Measurements from ENCODE around the gene PPP1R18. TPM values are rescaled to one million over a fixed set of nuclear protein-coding genes. Genes with fewer than 3 reads are reported as not detected.

Gene PPP1R18
- total RNA-seq, 2 experiments from 2014 or later = 30.9 to 31.6 TPM

- H3K4me3 Mint-ChIP-seq = peak overlapping the region; percentile 93
- H3K4me1 Mint-ChIP-seq (ENCODE audit: low read depth) = peaks cover 23% of the 10 kb centered on the region
- DNase-seq = peak; percentile 33 to 86 (median 70)
- H3K27me3 Mint-ChIP-seq = no peaks in the 10 kb centered on the region
- H3K27ac Mint-ChIP-seq = peak overlapping the region; percentile 89
- H3K9me3 ChIP-seq (ENCODE audit: control insufficient read depth in 1 of 2, insufficient read depth in 1 of 2, low read length in 2 of 2) = no peaks in the 10 kb centered on the region
- TF ChIP-seq, protein P1, sequence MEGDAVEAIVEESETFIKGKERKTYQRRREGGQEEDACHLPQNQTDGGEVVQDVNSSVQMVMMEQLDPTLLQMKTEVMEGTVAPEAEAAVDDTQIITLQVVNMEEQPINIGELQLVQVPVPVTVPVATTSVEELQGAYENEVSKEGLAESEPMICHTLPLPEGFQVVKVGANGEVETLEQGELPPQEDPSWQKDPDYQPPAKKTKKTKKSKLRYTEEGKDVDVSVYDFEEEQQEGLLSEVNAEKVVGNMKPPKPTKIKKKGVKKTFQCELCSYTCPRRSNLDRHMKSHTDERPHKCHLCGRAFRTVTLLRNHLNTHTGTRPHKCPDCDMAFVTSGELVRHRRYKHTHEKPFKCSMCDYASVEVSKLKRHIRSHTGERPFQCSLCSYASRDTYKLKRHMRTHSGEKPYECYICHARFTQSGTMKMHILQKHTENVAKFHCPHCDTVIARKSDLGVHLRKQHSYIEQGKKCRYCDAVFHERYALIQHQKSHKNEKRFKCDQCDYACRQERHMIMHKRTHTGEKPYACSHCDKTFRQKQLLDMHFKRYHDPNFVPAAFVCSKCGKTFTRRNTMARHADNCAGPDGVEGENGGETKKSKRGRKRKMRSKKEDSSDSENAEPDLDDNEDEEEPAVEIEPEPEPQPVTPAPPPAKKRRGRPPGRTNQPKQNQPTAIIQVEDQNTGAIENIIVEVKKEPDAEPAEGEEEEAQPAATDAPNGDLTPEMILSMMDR (IDR thresholded peaks at IDR 0.05) = no peak
- ChIA-PET CTCF (interaction anchor here (0.6 to 1.5 kb wide), 5 partner anchors 21 to 83 kb away, joined by 3 to 8 read pairs (median 3); partner anchors contain the start of gene DHX16), POLR2A (interaction anchor here (0.6 to 1.7 kb wide), 8 partner anchors 25 to 106 kb away, joined by 3 to 10 read pairs (median 4); partner anchors contain the start of genes MRPS18B and PPP1R10)
- peak overlapping the region; percentile 85 for H3K4me3 ChIP-seq (ENCODE audit: low read length)
- peak overlapping the region; percentile 86 to 91 for H3K27ac ChIP-seq (ENCODE audit: low read depth in 1 of 2, low read length in 2 of 2)
- peaks cover 23% of the 10 kb centered on the region for H3K4me1 ChIP-seq (ENCODE audit: insufficient read depth, low read length)
- H3K36me3 ChIP-seq (ENCODE audit: insufficient read depth, low read length) = peaks cover 30% of the 10 kb centered on the region
- peaks cover 57% of the 10 kb centered on the region for H3K36me3 Mint-ChIP-seq (ENCODE audit: low read depth)
- no peaks in the 10 kb centered on the region for H3K9me3 Mint-ChIP-seq
- peak; percentile 65 for ATAC-seq (ENCODE audit: poor library complexity)
- intact Hi-C loops (cut with DNase I, micrococcal nuclease) = loop anchor here in 1 of 2 experiments (1.0 to 2.0 kb wide), 2 partner anchors 20 to 25 kb away; partner anchors contain the start of gene DHX16
- no peaks in the 10 kb centered on the region for H3K27me3 ChIP-seq (ENCODE audit: control insufficient read depth in 1 of 2, insufficient read depth in 2 of 2, low read length in 2 of 2)
Observed at GRCh38 chr6:30647242-30648116, 39.0 kb downstream of the PPP1R18 start.

DNA sequence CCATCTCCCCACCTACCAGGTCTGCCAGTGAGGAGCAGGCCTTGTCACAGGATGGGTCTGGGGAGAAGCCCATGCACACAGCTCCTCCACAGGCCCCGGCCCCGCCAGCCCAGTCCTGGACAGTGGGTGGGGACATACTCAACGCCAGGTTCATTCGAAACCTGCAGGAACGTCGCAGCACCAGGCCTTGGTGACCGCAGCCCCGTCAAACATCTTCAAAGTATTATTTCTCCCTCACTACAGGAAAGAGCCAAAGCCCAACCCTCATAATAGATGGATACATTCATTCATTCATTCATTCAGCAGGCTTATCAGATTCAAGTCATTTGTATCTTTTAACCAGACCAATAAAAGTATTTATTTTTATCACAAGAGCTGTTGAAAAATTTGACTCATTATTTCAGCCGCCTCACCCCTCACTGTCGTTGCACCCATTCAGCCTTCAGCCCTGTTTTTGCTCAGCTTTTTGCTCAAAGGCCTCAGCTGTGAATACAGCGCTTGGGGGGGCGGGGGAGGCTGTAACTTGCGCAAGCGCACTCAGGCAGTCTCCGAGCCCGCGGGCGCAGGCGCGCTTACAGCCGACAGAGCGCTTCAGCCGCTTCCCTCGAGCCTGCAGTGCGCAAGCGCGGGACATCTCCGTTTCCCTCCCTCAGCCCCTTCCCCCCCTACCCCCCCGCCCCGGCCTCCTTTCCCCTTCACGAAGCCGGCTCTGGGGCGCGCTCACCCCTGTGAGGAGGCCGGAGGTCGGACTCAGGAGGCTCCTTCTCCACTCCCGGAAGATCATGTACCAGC is 39.8 kb downstream of the PPP1R18 start, which contains the start of gene C6orf136:
TSS of gene C6orf136 (plus strand) at position 684 of the 792 bp plus-strand sequence. CDS start at position 783, 99 bp downstream.
- H3K27me3 ChIP-seq (ENCODE audit: control insufficient read depth in 1 of 2, insufficient read depth in 2 of 2, low read length in 2 of 2) = no peaks in the 10 kb centered on the region
- ATAC-seq (ENCODE audit: poor library complexity) (peak; percentile 79), DNase-seq (peak; percentile 84 to 99 (median 94))
- peaks cover 23% of the 10 kb centered on the region for H3K4me1 Mint-ChIP-seq (ENCODE audit: low read depth)
- H3K36me3 Mint-ChIP-seq (ENCODE audit: low read depth) = peaks cover 52% of the 10 kb centered on the region
- H3K36me3 ChIP-seq (ENCODE audit: insufficient read depth, low read length) = peaks cover 25% of the 10 kb centered on the region
- peaks cover 23% of the 10 kb centered on the region for H3K4me1 ChIP-seq (ENCODE audit: insufficient read depth, low read length)
- no peaks in the 10 kb centered on the region for H3K9me3 Mint-ChIP-seq
- TF ChIP-seq, protein P1 (IDR thresholded peaks at IDR 0.05) = no peak
- peak within 1 kb of the TSS; percentile 89 for H3K27ac Mint-ChIP-seq
- H3K4me3 Mint-ChIP-seq = peak within 1 kb of the TSS; percentile 93
- ChIA-PET CTCF (interaction anchor here (0.7 to 1.5 kb wide), 8 partner anchors 20 to 84 kb away, joined by 3 to 8 read pairs (median 3); partner anchors contain the start of genes ATAT1, DHX16 and MRPS18B), POLR2A (interaction anchor here (0.9 to 1.7 kb wide), 7 partner anchors 26 to 105 kb away, joined by 3 to 8 read pairs (median 4); partner anchors contain the start of genes MRPS18B and PPP1R10)
- no peaks in the 10 kb centered on the region for H3K9me3 ChIP-seq (ENCODE audit: control insufficient read depth in 1 of 2, insufficient read depth in 1 of 2, low read length in 2 of 2)
- H3K4me3 ChIP-seq (ENCODE audit: low read length) = peak within 1 kb of the TSS; percentile 85
- peak within 1 kb of the TSS; percentile 86 to 91 for H3K27ac ChIP-seq (ENCODE audit: low read depth in 1 of 2, low read length in 2 of 2)
- H3K27me3 Mint-ChIP-seq = no peaks in the 10 kb centered on the region
- intact Hi-C loops (cut with DNase I, micrococcal nuclease) = loop anchor here (1.0 to 2.0 kb wide), 3 partner anchors 19 to 29 kb away; partner anchors contain the start of genes DHX16 (in 1 of the 2), MRPS18B (in 1 of the 2) and PPP1R10 (in 1 of the 2)
